Measurements from ENCODE around the gene DNAJA2. TPM values are rescaled to one million over a fixed set of nuclear protein-coding genes. Genes with fewer than 3 reads are reported as not detected.
A peak's percentile ranks its signal among the peaks of the same experiment; 100 is the strongest.

DNAJA2 gene
- total RNA-seq, 2 experiments from 2014 or later, result 43.3 to 61.6 TPM

DNA sequence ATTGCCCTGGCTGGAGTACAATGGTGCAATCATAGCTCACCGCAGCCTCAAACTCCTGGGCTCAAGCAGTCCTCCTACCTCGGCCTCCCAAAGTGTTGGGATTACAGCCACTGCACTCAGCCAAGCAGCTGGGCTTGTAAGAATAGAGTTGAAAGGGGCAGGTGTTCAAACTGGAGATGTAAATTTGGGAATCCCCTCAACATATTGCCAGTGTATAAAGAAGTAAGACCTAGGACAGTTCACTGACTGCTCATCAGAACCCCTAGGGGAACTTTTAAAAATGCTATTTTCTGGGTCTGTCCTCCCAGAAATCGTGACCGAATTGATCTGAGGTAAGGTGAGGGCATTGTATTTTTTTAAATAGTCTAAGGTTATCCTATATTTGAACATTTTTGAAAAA is 8.9 kb upstream of the DNAJA2 start:
- intact Hi-C loops (cut with micrococcal nuclease; ENCODE audit: unreplicated experiment), result no loop called here
- CTCF ChIA-PET (ENCODE audit: unreplicated experiment), result no interaction called here

DNA sequence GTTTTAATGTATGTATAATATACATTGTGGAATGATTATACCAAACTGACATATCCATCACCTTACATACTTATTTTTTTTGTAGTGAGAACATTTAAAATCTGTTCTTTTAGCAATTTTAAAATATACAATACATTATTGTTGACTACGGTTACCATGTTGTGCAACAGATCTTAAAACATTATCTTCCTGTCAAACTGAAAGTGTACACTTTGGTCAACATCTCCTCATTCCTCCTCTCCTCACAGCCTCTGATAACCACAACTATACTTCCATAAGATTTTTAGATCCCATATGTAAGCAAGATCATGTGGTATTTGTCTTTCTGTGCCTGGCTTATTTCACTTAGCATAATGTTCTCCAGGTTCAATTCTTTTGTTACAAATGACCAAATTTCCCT is 7.5 kb upstream of the DNAJA2 start:
- H3K79me2 ChIP-seq (ENCODE audit: insufficient read depth, low read depth, low read length), result no peaks in the 10 kb centered on the region
- TF ChIP-seq, protein P1, sequence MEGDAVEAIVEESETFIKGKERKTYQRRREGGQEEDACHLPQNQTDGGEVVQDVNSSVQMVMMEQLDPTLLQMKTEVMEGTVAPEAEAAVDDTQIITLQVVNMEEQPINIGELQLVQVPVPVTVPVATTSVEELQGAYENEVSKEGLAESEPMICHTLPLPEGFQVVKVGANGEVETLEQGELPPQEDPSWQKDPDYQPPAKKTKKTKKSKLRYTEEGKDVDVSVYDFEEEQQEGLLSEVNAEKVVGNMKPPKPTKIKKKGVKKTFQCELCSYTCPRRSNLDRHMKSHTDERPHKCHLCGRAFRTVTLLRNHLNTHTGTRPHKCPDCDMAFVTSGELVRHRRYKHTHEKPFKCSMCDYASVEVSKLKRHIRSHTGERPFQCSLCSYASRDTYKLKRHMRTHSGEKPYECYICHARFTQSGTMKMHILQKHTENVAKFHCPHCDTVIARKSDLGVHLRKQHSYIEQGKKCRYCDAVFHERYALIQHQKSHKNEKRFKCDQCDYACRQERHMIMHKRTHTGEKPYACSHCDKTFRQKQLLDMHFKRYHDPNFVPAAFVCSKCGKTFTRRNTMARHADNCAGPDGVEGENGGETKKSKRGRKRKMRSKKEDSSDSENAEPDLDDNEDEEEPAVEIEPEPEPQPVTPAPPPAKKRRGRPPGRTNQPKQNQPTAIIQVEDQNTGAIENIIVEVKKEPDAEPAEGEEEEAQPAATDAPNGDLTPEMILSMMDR (conservative IDR thresholded peaks at IDR 0.05; ENCODE audit: low read length), result no peak
- TF ChIP-seq EZH2phosphoT487 (IDR thresholded peaks at IDR 0.05; ENCODE audit: borderline replicate concordance, low read depth, low read length), result no peak
- intact Hi-C loops (cut with micrococcal nuclease; ENCODE audit: unreplicated experiment), result no loop called here
- H3K4me1 ChIP-seq (ENCODE audit: insufficient read depth, low read length, poor library complexity, severe bottlenecking), result peaks cover 16% of the 10 kb centered on the region
- no peaks in the 10 kb centered on the region for H3K9me2 ChIP-seq (ENCODE audit: insufficient read depth, low read length)
- H3K36me3 ChIP-seq (ENCODE audit: insufficient read depth, low read length), result no peaks in the 10 kb centered on the region
- H3K27ac ChIP-seq (ENCODE audit: low read depth, low read length, poor library complexity, severe bottlenecking), result no peak overlapping the region
- BruUV-seq (replicated peaks), result no TSS peak
- CTCF ChIA-PET (ENCODE audit: unreplicated experiment), result no interaction called here
- no peaks in the 10 kb centered on the region for H3K9me3 ChIP-seq (ENCODE audit: low read length)
- no peak overlapping the region for H3K4me2 ChIP-seq (ENCODE audit: low read length)
- POLR2A ChIA-PET, result no interaction called here
- no peak overlapping the region for H3K4me3 ChIP-seq (ENCODE audit: low read depth, low read length, poor library complexity, severe bottlenecking)
- H2AFZ ChIP-seq (ENCODE audit: low read length), result no peak overlapping the region
- H4K20me1 ChIP-seq (ENCODE audit: insufficient read depth, low read length), result no peaks in the 10 kb centered on the region
- no peak for DNase-seq (ENCODE audit: low spot score)

More for the DNA sequence above, 8.9 kb upstream of the DNAJA2 start:
- Histone ChIP-seq H3K4me1 (ENCODE audit: insufficient read depth, low read length, poor library complexity, severe bottlenecking) (peaks cover 7% of the 10 kb centered on the region), H3K79me2 (ENCODE audit: insufficient read depth, low read depth, low read length) (no peaks in the 10 kb centered on the region), H3K27ac (ENCODE audit: low read depth, low read length, poor library complexity, severe bottlenecking) (no peak overlapping the region), H3K36me3 (ENCODE audit: insufficient read depth, low read length) (no peaks in the 10 kb centered on the region), H3K4me2 (ENCODE audit: low read length) (no peak overlapping the region), H3K9me2 (ENCODE audit: insufficient read depth, low read length) (no peaks in the 10 kb centered on the region), H4K20me1 (ENCODE audit: insufficient read depth, low read length) (no peaks in the 10 kb centered on the region), H3K9me3 (ENCODE audit: low read length) (no peaks in the 10 kb centered on the region), H2AFZ (ENCODE audit: low read length) (no peak overlapping the region), H3K4me3 (ENCODE audit: low read depth, low read length, poor library complexity, severe bottlenecking) (no peak overlapping the region)
- no peak for DNase-seq (ENCODE audit: low spot score)
- no peak for TF ChIP-seq EZH2phosphoT487 (IDR thresholded peaks at IDR 0.05; ENCODE audit: borderline replicate concordance, low read depth, low read length)
- TF ChIP-seq, protein P1 (conservative IDR thresholded peaks at IDR 0.05; ENCODE audit: low read length), result no peak
- BruUV-seq (replicated peaks), result no TSS peak
- POLR2A ChIA-PET, result no interaction called here

DNA sequence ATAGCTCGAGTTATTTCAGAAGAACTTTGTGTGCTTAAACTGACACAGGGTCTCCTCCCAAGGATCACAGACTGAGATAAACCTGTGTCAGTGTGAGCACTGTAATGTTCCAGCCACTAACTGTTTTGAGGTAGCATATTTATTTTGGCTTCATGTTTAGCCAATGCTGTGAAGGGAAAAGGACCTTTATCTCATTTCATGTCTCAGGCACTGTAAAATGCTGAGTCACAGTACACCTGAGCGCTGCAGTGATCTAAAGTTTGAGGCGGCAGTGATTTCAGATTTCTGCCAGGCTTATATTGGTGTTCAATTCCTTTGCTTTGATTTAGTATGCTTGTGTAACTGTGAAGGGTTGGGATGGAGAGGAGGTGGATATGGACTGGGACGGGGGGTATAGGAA is 3.1 kb upstream of the DNAJA2 start:
- Histone ChIP-seq H4K20me1 (ENCODE audit: insufficient read depth, low read length) (peaks cover 10% of the 10 kb centered on the region), H2AFZ (ENCODE audit: low read length) (peak overlapping the region; percentile 51), H3K4me2 (ENCODE audit: low read length) (peak overlapping the region; percentile 39), H3K27ac (ENCODE audit: low read depth, low read length, poor library complexity, severe bottlenecking) (no peak overlapping the region), H3K9me2 (ENCODE audit: insufficient read depth, low read length) (no peaks in the 10 kb centered on the region), H3K9me3 (ENCODE audit: low read length) (no peaks in the 10 kb centered on the region), H3K36me3 (ENCODE audit: insufficient read depth, low read length) (peaks cover 12% of the 10 kb centered on the region; the same call in 1 of the 2 replicates), H3K4me1 (ENCODE audit: insufficient read depth, low read length, poor library complexity, severe bottlenecking) (peaks cover 29% of the 10 kb centered on the region), H3K4me3 (ENCODE audit: low read depth, low read length, poor library complexity, severe bottlenecking) (no peak overlapping the region), H3K79me2 (ENCODE audit: insufficient read depth, low read depth, low read length) (peaks cover 25% of the 10 kb centered on the region)
- no TSS peak for BruUV-seq (replicated peaks)
- POLR2A ChIA-PET, result interaction anchor here (0.6 to 0.7 kb wide), 2 partner anchors 60 to 206 kb away, joined by 3 read pairs; no protein-coding TSS in a partner anchor
- DNase-seq (ENCODE audit: low spot score), result peak; percentile 11
- CTCF ChIA-PET (ENCODE audit: unreplicated experiment), result no interaction called here
- TF ChIP-seq, protein P1 (conservative IDR thresholded peaks at IDR 0.05; ENCODE audit: low read length), result no peak
- no peak for TF ChIP-seq EZH2phosphoT487 (IDR thresholded peaks at IDR 0.05; ENCODE audit: borderline replicate concordance, low read depth, low read length)
- intact Hi-C loops (cut with micrococcal nuclease; ENCODE audit: unreplicated experiment), result loop anchor here (10.0 kb wide), 1 partner anchor 518 kb away; no protein-coding TSS in a partner anchor
